Smooth muscle cell (in vitro differentiated cells): ENCODE results near the gene ZNF362. TPM values are rescaled to one million over a fixed set of nuclear protein-coding genes. Genes with fewer than 3 reads are reported as not detected.

Source experiments
- DNase-seq: peaks from one replicate; lab custom pipeline; 2025; ENCODE audit not compliant: unreplicated experiment; lab: John Stamatoyannopoulos, UW
- H2AFZ ChIP-seq: fragments of 200-600 bp; sonication (generic); 2 replicates; pipeline ENCODE4 v1.6.0; 2016; ENCODE audit warnings: antibody characterized with exemption, low read depth, mild to moderate bottlenecking
- H3F3A ChIP-seq: fragments of 200-600 bp; sonication (generic); 2 replicates; pipeline ENCODE4 v1.6.0; 2017; ENCODE audit warnings: antibody characterized with exemption, low read depth
- H3K27ac ChIP-seq: fragments of 200-600 bp; sonication (generic); 2 replicates; pipeline ENCODE4 v1.5.1; 2016; ENCODE audit warnings: low read depth, mild to moderate bottlenecking
- H3K27me3 ChIP-seq: fragments of 200-600 bp; sonication (generic); 2 replicates; pipeline ENCODE4 v1.6.1; 2016; ENCODE audit warnings: low read depth, mild to moderate bottlenecking
- H3K36me3 ChIP-seq: fragments of 200-600 bp; sonication (generic); 2 replicates; pipeline ENCODE4 v1.5.1; 2016; ENCODE audit warnings: low read depth
- H3K4me1 ChIP-seq: fragments of 200-600 bp; sonication (generic); 2 replicates; pipeline ENCODE4 v1.5.1; 2016; ENCODE audit warnings: low read depth
- H3K4me2 ChIP-seq: fragments of 200-600 bp; sonication (generic); 2 replicates; pipeline ENCODE4 v1.6.0; 2016; ENCODE audit warnings: mild to moderate bottlenecking
- H3K4me3 ChIP-seq: fragments of 200-600 bp; sonication (generic); 2 replicates; pipeline ENCODE4 v1.5.1; 2016; ENCODE audit warnings: mild to moderate bottlenecking
- H3K79me2 ChIP-seq: fragments of 200-600 bp; sonication (generic); 2 replicates; pipeline ENCODE4 v1.6.0; 2016; ENCODE audit warnings: low read depth, mild to moderate bottlenecking
- H3K9ac ChIP-seq: fragments of 200-600 bp; sonication (generic); 2 replicates; pipeline ENCODE4 v1.6.0; 2016; ENCODE audit warnings: low read depth
- H3K9me3 ChIP-seq: fragments of 200-600 bp; sonication (generic); replicated peaks from 2 replicates; pipeline ENCODE4 v1.5.1; 2016; ENCODE audit warnings: low read depth
- H4K20me1 ChIP-seq: fragments of 200-600 bp; sonication (generic); 2 replicates; pipeline ENCODE4 v1.6.0; 2016; ENCODE audit warnings: low read depth
- CTCF ChIP-seq: fragments of 200-600 bp; sonication (generic); IDR thresholded peaks from 2 replicates; pipeline ENCODE4 v1.5.1; 2017; ENCODE audit warnings: borderline replicate concordance, mild to moderate bottlenecking, antibody characterized with exemption; ENCODE audit not compliant: insufficient read depth, poor library complexity, severe bottlenecking
- WGBS: methylation state at CpG from one replicate; pipeline ENCODE4 v1.1.7; 2016; ENCODE audit warnings: low lambda C conversion rate; 5-methylcytosine and 5-hydroxymethylcytosine counted together
- polyA plus RNA-seq: library from polyadenylated mRNA; unstranded; fragments of >200 nt; fragmentation: Nextera tagmentation; extraction: Ambion mirVana; gene quantifications from 2 replicates; pipeline ENCODE4 v1.2.1, GENCODE V29; 2016
- total RNA-seq: library from RNA; depleted of rRNA; stranded (reverse); fragments of >200 nt; gene quantifications from 2 replicates; pipeline ENCODE4 v1.2.3, GENCODE V29; 2014

ZNF362 gene
- total and polyA plus RNA-seq, 2 experiments from 2014 or later, result 30.0 to 38.2 TPM

GRCh38 chr1:33341190-33341589 is 84.9 kb downstream of the ZNF362 start:
- Histone ChIP-seq H3K9me3 (no peaks in the 10 kb centered on the region), H3K79me2 (peaks cover 89% of the 10 kb centered on the region), H3K4me1 (peaks cover 97% of the 10 kb centered on the region), H3K9ac (no peak overlapping the region), H3K27ac (peak overlapping the region; percentile 97), H3K4me3 (no peak overlapping the region), H3K4me2 (peak overlapping the region; percentile 68), H3K27me3 (no peaks in the 10 kb centered on the region), H3F3A (peaks cover 54% of the 10 kb centered on the region), H2AFZ (no peak overlapping the region), H3K36me3 (no peaks in the 10 kb centered on the region), H4K20me1 (peaks cover 88% of the 10 kb centered on the region)
- no peak for DNase-seq
- 81% methylated on average over 6 of the region's 6 CpGs for WGBS
- no peak for TF ChIP-seq CTCF

- Histone ChIP-seq H3K36me3 (no peaks in the 10 kb centered on the region), H3K9me3 (no peaks in the 10 kb centered on the region), H3K27ac (peak overlapping the region; percentile 97), H3K27me3 (no peaks in the 10 kb centered on the region), H3K4me3 (no peak overlapping the region), H3K79me2 (peaks cover 86% of the 10 kb centered on the region), H4K20me1 (peaks cover 85% of the 10 kb centered on the region), H3K4me2 (peak overlapping the region; percentile 72), H3K4me1 (peaks cover 97% of the 10 kb centered on the region), H3F3A (peaks cover 54% of the 10 kb centered on the region), H3K9ac (no peak overlapping the region), H2AFZ (no peak overlapping the region)
- TF ChIP-seq CTCF, result no peak
- peak; percentile 60 for DNase-seq
- 14% methylated on average over 7 of the region's 7 CpGs for WGBS
These were observed 85.9 kb downstream of the ZNF362 start for GRCh38 chr1:33342041-33342723.

- no peak for DNase-seq
- Histone ChIP-seq H3K9me3 (no peaks in the 10 kb centered on the region), H3K36me3 (no peaks in the 10 kb centered on the region), H3K79me2 (peaks cover 90% of the 10 kb centered on the region), H3F3A (peaks cover 51% of the 10 kb centered on the region), H3K4me2 (peak overlapping the region; percentile 91), H2AFZ (no peak overlapping the region), H4K20me1 (peaks cover 85% of the 10 kb centered on the region), H3K27me3 (no peaks in the 10 kb centered on the region), H3K4me3 (no peak overlapping the region), H3K9ac (peak overlapping the region; percentile 2), H3K4me1 (peaks cover 97% of the 10 kb centered on the region), H3K27ac (peak overlapping the region; percentile 97)
- TF ChIP-seq CTCF, result no peak
- 28% methylated on average over 5 of the region's 5 CpGs for WGBS
These were observed 87.2 kb downstream of the ZNF362 start for GRCh38 chr1:33343539-33343938.
